ENCODE data around the gene MUC2. TPM values are rescaled to one million over a fixed set of nuclear protein-coding genes. Genes with fewer than 3 reads are reported as not detected.

Gene MUC2
- total RNA-seq, 2 donors from 2014 or later = under 0.01 TPM; not detected in 1

GRCh38 chr11:1101318-1102089, 26.8 kb downstream of the MUC2 start:
- no peaks in the 10 kb centered on the region for H3K4me1 ChIP-seq
- no peak for ATAC-seq
- H3K9me3 ChIP-seq = no peaks in the 10 kb centered on the region
- WGBS, 2 donors = 70 to 78% methylated on average over 19 to 45 of the region's 50 CpGs
- H3K36me3 ChIP-seq (replicated peaks in 1 of 2; ENCODE audit: insufficient read depth in 1 of 2, low read depth in 2 of 2) = no peaks in the 10 kb centered on the region
- TF ChIP-seq POLR2A (IDR thresholded peaks at IDR 0.05) = no peak
- TF ChIP-seq, protein P1, sequence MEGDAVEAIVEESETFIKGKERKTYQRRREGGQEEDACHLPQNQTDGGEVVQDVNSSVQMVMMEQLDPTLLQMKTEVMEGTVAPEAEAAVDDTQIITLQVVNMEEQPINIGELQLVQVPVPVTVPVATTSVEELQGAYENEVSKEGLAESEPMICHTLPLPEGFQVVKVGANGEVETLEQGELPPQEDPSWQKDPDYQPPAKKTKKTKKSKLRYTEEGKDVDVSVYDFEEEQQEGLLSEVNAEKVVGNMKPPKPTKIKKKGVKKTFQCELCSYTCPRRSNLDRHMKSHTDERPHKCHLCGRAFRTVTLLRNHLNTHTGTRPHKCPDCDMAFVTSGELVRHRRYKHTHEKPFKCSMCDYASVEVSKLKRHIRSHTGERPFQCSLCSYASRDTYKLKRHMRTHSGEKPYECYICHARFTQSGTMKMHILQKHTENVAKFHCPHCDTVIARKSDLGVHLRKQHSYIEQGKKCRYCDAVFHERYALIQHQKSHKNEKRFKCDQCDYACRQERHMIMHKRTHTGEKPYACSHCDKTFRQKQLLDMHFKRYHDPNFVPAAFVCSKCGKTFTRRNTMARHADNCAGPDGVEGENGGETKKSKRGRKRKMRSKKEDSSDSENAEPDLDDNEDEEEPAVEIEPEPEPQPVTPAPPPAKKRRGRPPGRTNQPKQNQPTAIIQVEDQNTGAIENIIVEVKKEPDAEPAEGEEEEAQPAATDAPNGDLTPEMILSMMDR (IDR thresholded peaks at IDR 0.05) = no peak
- H3K27ac ChIP-seq = no peak overlapping the region
- H3K4me3 ChIP-seq = no peak overlapping the region
- intact Hi-C loops (cut with DNase I) = no loop called here
- DNase-seq = no peak
- no peaks in the 10 kb centered on the region for H3K27me3 ChIP-seq

DNA sequence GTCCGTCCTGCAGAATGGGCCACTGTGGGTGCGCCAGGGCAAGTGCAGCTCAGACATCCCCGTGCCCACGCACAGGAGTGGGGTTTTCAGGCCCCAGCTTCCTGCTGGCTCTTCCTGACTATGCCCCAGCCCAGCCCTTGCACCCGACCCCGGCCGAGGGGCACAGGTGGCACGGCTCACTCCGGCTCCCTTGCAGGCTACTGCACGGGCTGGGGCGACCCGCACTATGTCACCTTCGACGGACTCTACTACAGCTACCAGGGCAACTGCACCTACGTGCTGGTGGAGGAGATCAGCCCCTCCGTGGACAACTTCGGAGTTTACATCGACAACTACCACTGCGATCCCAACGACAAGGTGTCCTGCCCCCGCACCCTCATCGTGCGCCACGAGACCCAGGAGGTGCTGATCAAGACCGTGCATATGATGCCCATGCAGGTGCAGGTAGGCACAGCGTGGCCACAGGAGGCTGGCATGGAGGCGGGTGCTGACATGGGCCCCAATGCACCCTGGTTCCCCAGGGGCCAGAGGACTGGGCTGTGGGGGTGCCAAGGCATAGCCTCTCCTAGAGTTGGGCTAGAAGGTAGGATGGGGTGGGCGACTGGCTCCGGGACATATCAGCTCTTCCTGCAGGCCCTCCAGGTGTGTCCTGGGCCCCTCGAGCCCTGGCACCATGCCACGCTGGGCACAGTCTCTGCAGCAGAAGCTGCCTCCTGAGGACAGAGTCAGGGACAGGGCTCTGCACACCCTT, 27.7 kb downstream of the MUC2 start:
- Histone ChIP-seq H3K9me3 (no peaks in the 10 kb centered on the region), H3K4me1 (no peaks in the 10 kb centered on the region), H3K27me3 (no peaks in the 10 kb centered on the region), H3K27ac (no peak overlapping the region), H3K4me3 (no peak overlapping the region), H3K36me3 (replicated peaks in 1 of 2; ENCODE audit: insufficient read depth in 1 of 2, low read depth in 2 of 2) (no peaks in the 10 kb centered on the region)
- ATAC-seq = no peak
- TF ChIP-seq, protein P1 (IDR thresholded peaks at IDR 0.05) = no peak
- no peak for TF ChIP-seq POLR2A (IDR thresholded peaks at IDR 0.05)
- no peak for DNase-seq
- intact Hi-C loops (cut with DNase I) = no loop called here
- WGBS, 2 donors = 78 to 88% methylated on average over 15 to 31 of the region's 31 CpGs

DNA sequence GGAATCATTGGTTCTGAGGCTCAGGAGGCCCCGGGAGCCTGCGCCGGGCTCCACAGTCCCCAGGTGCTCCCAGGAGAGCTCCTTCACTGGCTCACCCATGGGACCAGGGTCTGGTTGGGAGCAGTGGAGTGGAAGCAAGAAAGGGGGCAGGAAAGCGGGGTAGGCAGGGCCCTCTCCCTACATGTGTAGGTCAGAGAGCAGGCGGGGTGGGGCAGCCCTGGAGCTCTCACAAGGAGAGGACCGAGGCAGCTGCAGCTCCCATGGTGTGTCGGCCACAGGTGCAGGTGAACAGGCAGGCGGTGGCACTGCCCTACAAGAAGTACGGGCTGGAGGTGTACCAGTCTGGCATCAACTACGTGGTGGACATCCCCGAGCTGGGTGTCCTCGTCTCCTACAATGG, 28.3 kb downstream of the MUC2 start:
- Histone ChIP-seq H3K36me3 (replicated peaks in 1 of 2; ENCODE audit: insufficient read depth in 1 of 2, low read depth in 2 of 2) (no peaks in the 10 kb centered on the region), H3K27me3 (no peaks in the 10 kb centered on the region), H3K9me3 (no peaks in the 10 kb centered on the region), H3K4me3 (no peak overlapping the region), H3K27ac (no peak overlapping the region), H3K4me1 (no peaks in the 10 kb centered on the region)
- TF ChIP-seq, protein P1 (IDR thresholded peaks at IDR 0.05) = no peak
- TF ChIP-seq POLR2A (IDR thresholded peaks at IDR 0.05) = no peak
- intact Hi-C loops (cut with DNase I) = no loop called here
- WGBS, 2 donors = 78 to 79% methylated on average over 6 to 11 of the region's 12 CpGs
- no peak for ATAC-seq
- no peak for DNase-seq

DNA sequence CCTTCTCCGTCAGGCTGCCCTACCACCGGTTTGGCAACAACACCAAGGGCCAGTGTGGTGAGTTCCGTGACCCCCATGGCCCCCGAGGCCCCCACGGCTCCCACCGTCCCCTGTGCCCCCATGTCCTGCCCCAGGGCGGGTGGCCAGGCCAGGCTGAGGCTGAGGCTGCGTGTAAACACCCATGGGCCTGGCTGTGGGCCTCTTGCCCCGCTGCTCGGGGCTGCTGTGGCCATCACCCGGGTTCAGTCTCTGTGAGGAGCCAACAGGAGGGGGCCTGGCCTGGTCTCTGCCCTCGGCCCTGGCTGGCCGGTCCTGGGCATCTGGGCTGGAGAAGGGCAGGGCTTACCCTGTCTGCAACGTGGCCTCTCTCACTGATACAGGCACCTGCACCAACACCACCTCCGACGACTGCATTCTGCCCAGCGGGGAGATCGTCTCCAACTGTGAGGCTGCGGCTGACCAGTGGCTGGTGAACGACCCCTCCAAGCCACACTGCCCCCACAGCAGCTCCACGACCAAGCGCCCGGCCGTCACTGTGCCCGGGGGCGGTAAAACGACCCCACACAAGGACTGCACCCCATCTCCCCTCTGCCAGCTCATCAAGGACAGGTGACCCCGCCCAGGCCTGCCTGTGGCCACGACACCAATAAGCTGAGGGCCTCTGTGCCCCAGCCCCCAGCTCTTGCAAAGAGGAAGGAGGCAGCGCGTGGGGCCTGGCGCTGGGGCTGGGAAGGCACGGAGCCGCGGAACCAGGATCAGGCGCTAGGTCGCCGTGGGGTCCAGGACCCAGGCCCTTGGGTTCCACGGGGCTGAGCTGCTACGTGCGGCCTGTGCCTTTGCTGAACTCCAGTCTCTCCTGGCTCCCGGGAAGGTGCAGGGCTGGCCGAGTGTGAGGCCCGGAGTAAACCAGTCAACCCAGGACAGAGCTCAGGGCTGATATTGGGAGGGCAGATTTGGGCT, 29.0 kb downstream of the MUC2 start:
- H3K27me3 ChIP-seq = no peaks in the 10 kb centered on the region
- DNase-seq (no peak), ATAC-seq (no peak)
- 70 to 89% methylated on average over 3 to 38 of the region's 44 CpGs for WGBS, 2 donors
- H3K4me3 ChIP-seq = no peak overlapping the region
- no peak overlapping the region for H3K27ac ChIP-seq
- intact Hi-C loops (cut with DNase I) = no loop called here
- TF ChIP-seq, protein P1 (IDR thresholded peaks at IDR 0.05) = no peak
- no peak for TF ChIP-seq POLR2A (IDR thresholded peaks at IDR 0.05)
- H3K36me3 ChIP-seq (replicated peaks in 1 of 2; ENCODE audit: insufficient read depth in 1 of 2, low read depth in 2 of 2) = no peaks in the 10 kb centered on the region
- no peaks in the 10 kb centered on the region for H3K4me1 ChIP-seq
- no peaks in the 10 kb centered on the region for H3K9me3 ChIP-seq
